GM18867 (cell line): Measurements from ENCODE around the gene HEYL.

Source experiments
- ATAC-seq: cut with Tn5 transposase; IDR thresholded peaks from one replicate; pipeline ENCODE4 v1.9.1; 2021; ENCODE audit warnings: mild to moderate bottlenecking, moderate library complexity; ENCODE audit not compliant: unreplicated experiment

Gene HEYL

DNA sequence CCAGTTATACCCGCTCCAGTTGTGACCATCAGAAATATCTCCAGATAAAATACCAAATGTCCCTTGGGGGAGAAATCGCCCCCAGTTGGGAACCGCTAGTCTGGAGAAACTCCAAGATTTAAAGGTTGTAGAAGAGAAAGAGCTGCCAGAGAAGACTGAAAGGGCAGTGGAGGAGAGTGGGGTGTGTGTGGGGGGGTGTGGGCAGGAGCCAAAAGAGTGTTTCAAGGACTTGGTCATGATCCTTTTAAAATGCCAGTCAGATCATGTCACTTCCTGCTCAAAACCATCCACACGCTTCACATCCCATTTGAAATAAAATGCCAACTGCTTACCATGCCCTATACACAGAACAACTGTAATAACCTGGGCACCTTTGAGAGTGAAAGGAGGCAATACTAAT, 3.4 kb upstream of the HEYL start:
- no peak for ATAC-seq

DNA sequence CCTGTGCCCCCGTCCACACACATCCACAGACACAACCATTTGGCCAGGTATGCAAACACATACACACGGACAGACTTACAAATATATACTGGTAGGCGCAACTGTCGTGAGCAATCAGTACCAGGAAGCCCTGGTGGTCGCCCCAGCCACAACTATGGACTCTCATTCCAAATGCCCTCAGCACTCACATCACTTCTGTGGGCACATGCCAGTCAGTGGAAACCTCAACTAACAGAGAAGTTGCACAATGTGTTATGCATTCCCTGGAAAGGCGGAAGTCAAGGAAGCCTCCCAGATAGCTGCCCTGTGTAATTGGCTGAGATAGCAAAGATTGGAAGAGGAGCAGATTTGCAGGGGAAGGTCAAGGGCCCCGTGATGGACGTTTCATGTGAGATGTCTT, 1.4 kb upstream of the HEYL start:
- ATAC-seq: no peak

DNA sequence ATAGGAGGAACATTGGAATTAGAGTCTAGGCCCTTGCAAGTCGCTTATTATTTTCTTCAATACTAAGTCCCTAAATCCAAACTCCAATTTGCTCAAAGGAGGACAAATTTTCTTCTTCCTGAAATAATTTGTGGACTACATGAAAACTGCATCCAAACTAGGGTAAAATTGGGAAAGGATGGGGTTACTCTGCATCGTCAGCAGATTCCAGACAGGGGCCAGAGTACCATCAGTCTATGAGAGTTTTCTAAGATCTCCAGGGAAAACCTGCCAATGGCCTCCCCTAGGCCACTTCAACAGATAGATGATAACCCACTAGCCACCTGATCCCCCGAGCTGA, 508 bp downstream of the HEYL start:
- no peak for ATAC-seq

DNA sequence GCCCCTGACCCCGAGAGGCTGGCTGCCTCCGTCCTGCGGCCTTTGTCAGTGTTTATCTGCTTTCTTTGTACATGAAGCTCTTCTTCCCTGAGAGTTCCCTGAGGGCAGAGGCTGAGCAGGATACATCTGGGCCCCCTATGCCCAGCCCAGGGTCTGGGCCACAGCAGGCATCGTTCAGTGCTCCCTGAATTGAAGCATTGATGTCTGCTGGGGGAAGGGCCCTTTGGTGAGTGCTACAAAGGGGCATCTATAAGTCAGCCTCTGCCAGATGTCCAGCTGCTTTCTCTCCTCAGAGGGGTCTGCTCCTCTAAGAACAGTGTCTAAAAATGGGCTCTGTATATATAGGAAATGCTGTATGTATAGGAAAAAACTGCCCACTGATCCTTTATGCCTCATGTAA, 2.1 kb downstream of the HEYL start:
- no peak for ATAC-seq

DNA sequence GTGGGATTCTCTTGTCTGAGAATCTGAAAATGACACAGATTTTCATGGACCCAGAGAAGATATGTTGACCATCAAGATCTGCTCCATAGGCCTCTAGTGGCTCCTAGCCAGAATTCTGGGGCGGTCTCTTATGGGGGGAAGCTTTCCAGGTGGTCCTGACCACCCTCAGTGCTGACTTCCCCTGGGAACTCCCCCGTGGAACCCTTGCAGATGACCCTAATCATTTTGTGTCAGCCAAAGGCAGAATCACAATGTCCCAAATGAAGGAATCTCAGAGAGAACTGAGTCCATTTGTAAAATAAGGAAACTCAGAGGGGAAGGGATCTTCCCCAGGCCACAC, 3.6 kb downstream of the HEYL start:
- no peak for ATAC-seq

- ATAC-seq: no peak
Observed at GRCh38 chr1:39635205-39635870, 4.1 kb downstream of the HEYL start.

DNA sequence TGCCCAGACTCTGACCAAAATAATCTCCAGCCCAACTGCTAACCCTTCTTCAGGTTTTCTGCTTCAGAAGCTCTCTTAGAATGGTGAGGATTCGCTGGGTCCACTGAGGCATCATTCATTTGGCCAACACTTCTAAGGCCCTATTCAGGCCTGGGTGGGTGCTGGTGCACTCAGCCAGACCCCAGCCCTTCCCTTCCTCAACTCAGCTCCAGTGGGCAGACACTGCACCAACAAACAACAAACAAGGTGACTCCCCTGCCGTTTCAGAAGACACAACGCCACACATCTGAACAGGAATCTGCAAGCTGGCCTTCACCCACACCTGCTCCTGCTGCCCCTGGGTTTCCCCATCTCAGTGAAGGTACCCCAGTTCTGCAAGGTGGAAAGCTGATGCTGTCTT, 6.0 kb downstream of the HEYL start:
- ATAC-seq: no peak

GRCh38 chr1:39632682-39633417, 6.6 kb downstream of the HEYL start:
- ATAC-seq: no peak

- ATAC-seq: no peak
Observed at GRCh38 chr1:39632323-39632681, 7.1 kb downstream of the HEYL start.

- ATAC-seq: no peak
Observed at GRCh38 chr1:39631361-39632322, 7.8 kb downstream of the HEYL start.

- no peak for ATAC-seq
Observed at GRCh38 chr1:39628807-39629350, 10.6 kb downstream of the HEYL start.

GRCh38 chr1:39626646-39627045, 12.8 kb downstream of the HEYL start:
- no peak for ATAC-seq

- ATAC-seq: no peak
Observed at GRCh38 chr1:39625462-39626273, 13.8 kb downstream of the HEYL start.

DNA sequence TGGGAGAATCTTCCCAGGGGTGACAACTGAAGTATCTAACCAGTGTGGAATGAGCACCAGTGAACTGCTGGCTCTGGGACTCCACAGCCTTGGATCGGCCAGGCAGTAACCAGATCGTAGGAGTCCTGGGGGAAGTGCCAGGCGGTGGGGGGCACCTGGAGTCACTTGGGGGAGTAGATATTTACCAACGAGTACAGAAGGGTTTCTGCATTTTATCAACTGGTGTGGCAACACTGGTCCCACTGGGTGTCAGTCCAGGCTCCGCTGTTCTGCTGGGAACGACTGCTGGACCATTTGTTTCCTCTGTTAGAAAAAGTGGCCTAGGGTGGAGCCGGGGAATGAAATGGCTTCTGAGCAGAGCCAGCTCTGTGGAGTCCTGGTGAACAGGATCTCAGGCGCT, 14.4 kb downstream of the HEYL start:
- no peak for ATAC-seq

- ATAC-seq: no peak
Observed at GRCh38 chr1:39623053-39623452, 16.4 kb downstream of the HEYL start.

DNA sequence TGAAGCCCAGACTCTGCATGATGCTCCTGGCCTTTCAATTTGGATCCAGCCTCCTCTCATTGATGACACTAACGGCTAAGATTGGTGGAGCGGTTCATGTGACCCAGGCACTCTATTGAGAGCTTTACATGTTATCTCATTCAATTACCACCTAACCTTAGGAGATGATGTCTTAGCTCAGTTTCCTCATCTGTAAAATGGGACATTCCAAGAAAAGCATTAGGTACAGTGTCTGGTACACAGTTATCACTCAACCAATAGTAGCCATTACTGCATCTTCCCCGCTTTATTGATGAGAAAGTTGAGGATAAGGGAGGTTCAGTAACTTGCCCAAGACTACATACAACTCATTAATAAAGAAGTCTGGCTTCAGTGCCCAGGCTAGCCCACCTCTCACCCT, 17.0 kb downstream of the HEYL start:
- no peak for ATAC-seq

DNA sequence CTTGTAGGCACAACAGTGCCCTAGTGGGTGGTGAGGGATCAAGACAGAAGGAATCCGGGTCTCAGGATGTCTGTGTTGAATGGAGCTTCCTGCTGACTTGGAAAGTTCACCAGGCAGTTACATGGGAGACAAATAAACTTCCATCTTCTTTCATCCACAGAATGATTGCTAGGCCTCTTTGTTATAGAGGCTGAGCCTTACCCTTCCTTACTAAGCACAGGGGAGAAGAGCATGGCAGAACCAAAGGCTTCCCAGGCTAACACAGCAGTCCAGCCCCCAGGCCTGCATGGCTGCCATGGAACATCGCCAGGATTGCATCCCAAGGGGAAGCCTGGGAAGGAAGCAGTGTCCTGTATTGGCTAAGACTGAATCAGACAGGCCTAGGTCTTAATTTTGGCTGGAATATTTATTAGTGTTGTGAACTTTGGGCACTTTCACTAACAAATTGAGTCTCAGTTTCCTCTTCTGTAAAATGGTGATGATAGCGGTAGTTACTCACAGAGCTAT, 18.7 kb downstream of the HEYL start:
- ATAC-seq: no peak

GRCh38 chr1:39617488-39618049, 21.9 kb downstream of the HEYL start:
- ATAC-seq: no peak

GRCh38 chr1:39615086-39615673, 24.3 kb downstream of the HEYL start:
- no peak for ATAC-seq

- ATAC-seq: no peak
Observed at GRCh38 chr1:39614488-39614887, 25.0 kb downstream of the HEYL start.
